A549 treated with dexamethasone at 1 μM for 4 hours (cell line): ENCODE results near the gene BRMS1. TPM values are rescaled to one million over a fixed set of nuclear protein-coding genes. Genes with fewer than 3 reads are reported as not detected.

ENCODE experiments used
- total RNA-seq: library from RNA; stranded (reverse); fragments of 200-300 nt; extraction: Qiagen RNA extraction; gene quantifications from 5 replicates; pipeline ENCODE4 v1.2.3, GENCODE V29; 2022

BRMS1 gene
- 76.8 to 96.5 TPM (median 84.8 TPM) in 5 replicates for total RNA-seq

GRCh38 chr11:66344550-66345315, at the start of gene BRMS1:
TSS of gene BRMS1 (minus strand) at chr11:66345104. CDS start at chr11:66342234, 2,870 bp downstream.

GRCh38 chr11:66371627-66372415, 26.9 kb upstream of the BRMS1 start, which contains the start of gene SLC29A2:
TSS of gene SLC29A2 (minus strand) at chr11:66371760. CDS start at chr11:66371591, 169 bp downstream.

GRCh38 chr11:66347425-66348276, 2.7 kb upstream of the BRMS1 start, which contains the start of gene B4GAT1:
TSS of gene B4GAT1 (minus strand) at chr11:66347629. CDS start at chr11:66347545, 84 bp downstream.

GRCh38 chr11:66336234-66337102, 8.4 kb downstream of the BRMS1 start, which contains the start of gene RIN1:
TSS of gene RIN1 (minus strand) at chr11:66336434. CDS start at chr11:66336402, 32 bp downstream.

GRCh38 chr11:66316849-66317251, 28.1 kb downstream of the BRMS1 start, which contains the start of gene CD248:
TSS of gene CD248 (minus strand) at chr11:66317044. CDS start at chr11:66317027, 17 bp downstream.

GRCh38 chr11:66291706-66292542, 53.0 kb downstream of the BRMS1 start, which contains the start of gene TMEM151A:
TSS of gene TMEM151A (plus strand) at chr11:66291894. CDS start at chr11:66292014, 120 bp downstream.

GRCh38 chr11:66288671-66289547, 56.0 kb downstream of the BRMS1 start, which contains the start of gene YIF1A:
TSS of gene YIF1A (minus strand) at chr11:66289143. CDS start at chr11:66288985, 158 bp downstream.

Other genes starting within 250 kb of the BRMS1 start
- gene KLC2, start 87.4 kb downstream of the BRMS1 start, total RNA-seq = 31.6 to 50.9 TPM (median 48.2 TPM) in 5 replicates
- 120 to 159 TPM (median 153 TPM) in 5 replicates for gene RAB1B, start 76.5 kb downstream of the BRMS1 start, total RNA-seq
- gene CNIH2, start 66.9 kb downstream of the BRMS1 start, total RNA-seq = 1.3 to 2.9 TPM (median 2.5 TPM) in 5 replicates
- 90.1 to 113 TPM (median 106 TPM) in 5 replicates for gene YIF1A, start 56.0 kb downstream of the BRMS1 start, total RNA-seq
- gene TMEM151A, start 53.2 kb downstream of the BRMS1 start, total RNA-seq = 2.0 to 3.8 TPM (median 3.5 TPM) in 5 replicates
- gene CD248, start 28.1 kb downstream of the BRMS1 start, total RNA-seq = not detected in 5 replicates
- gene RIN1, start 8.7 kb downstream of the BRMS1 start, total RNA-seq = 20.7 to 33.8 TPM (median 31.2 TPM) in 5 replicates
- 13.4 to 15.6 TPM (median 14.6 TPM) in 5 replicates for gene B4GAT1, start 2.5 kb upstream of the BRMS1 start, total RNA-seq
- gene SLC29A2, start 26.7 kb upstream of the BRMS1 start, total RNA-seq = 6.1 to 9.8 TPM (median 9.1 TPM) in 5 replicates
- gene NPAS4, start 75.9 kb upstream of the BRMS1 start, total RNA-seq = 0.03 TPM in 1 of 5 replicates, not detected in the others
- 96.3 to 115 TPM (median 107 TPM) in 5 replicates for gene MRPL11, start 93.7 kb upstream of the BRMS1 start, total RNA-seq
- 3.4 to 5.2 TPM (median 4.5 TPM) in 5 replicates for gene PELI3, start 121.8 kb upstream of the BRMS1 start, total RNA-seq
- gene DPP3, start 135.3 kb upstream of the BRMS1 start, total RNA-seq = 48.9 to 58.4 TPM (median 56.0 TPM) in 5 replicates
- gene BBS1, start 165.5 kb upstream of the BRMS1 start, total RNA-seq = 6.1 to 10.0 TPM (median 9.4 TPM) in 5 replicates
- gene ZDHHC24, start 200.9 kb upstream of the BRMS1 start, total RNA-seq = 7.1 to 14.1 TPM (median 13.2 TPM) in 5 replicates
- 0.04 to 0.06 TPM (median 0.04 TPM) in 4 of 5 replicates, not detected in the other for gene ACTN3, start 201.8 kb upstream of the BRMS1 start, total RNA-seq
- gene CTSF, start 223.5 kb upstream of the BRMS1 start, total RNA-seq = 28.4 to 36.1 TPM (median 31.4 TPM) in 5 replicates
- gene CCDC87, start 248.0 kb upstream of the BRMS1 start, total RNA-seq = 0.39 to 0.75 TPM (median 0.55 TPM) in 5 replicates
- gene CCS, start 248.1 kb upstream of the BRMS1 start, total RNA-seq = 24.4 to 32.1 TPM (median 27.6 TPM) in 5 replicates